GM18873 (cell line): ENCODE results near the gene KCNC3.

Experiments
- ATAC-seq: cut with Tn5 transposase; IDR thresholded peaks from one replicate; pipeline ENCODE4 v1.9.1; 2021; ENCODE audit warnings: mild to moderate bottlenecking, moderate library complexity, moderate number of reproducible peaks; ENCODE audit not compliant: unreplicated experiment, low FRiP score

Gene KCNC3

DNA sequence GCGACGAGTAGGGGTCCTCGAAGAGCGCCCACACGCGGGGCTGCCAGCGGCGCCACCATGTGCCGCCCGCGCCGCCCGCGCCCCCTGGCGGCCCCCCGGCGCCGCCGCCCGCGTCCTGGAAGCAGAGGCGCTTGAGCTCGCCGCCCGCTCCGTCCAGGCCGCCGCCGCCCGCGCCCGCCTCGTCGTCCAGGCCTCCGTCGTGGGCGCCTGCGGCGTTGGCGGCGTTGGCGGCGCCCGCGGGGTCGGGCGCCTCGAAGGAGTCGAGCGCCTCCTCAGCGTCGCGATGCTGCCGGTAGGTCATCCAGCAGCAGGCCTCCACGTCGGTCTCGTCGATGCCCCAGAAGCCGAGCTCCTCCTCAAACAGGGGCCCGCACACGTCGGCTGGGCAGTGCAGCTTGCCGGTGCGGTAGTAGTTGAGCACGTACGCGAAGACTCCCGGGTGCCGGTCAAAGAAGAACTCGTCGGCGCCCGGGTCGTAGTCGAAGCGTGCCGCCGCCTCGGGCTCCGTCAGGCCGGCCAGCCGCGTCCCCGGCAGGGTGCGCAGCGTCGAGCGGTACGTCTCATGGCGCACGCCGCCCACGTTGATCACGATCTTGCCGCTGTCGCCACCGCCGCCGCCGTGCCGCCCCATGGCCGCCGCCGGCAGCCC, 829 bp downstream of the KCNC3 start:
- no peak for ATAC-seq

- ATAC-seq = no peak
These were observed 1.5 kb downstream of the KCNC3 start for GRCh38 chr19:50327461-50328223.

- no peak for ATAC-seq
These were observed 2.2 kb downstream of the KCNC3 start for GRCh38 chr19:50327013-50327412.

- ATAC-seq = no peak
These were observed 3.0 kb downstream of the KCNC3 start for GRCh38 chr19:50326101-50326664.

DNA sequence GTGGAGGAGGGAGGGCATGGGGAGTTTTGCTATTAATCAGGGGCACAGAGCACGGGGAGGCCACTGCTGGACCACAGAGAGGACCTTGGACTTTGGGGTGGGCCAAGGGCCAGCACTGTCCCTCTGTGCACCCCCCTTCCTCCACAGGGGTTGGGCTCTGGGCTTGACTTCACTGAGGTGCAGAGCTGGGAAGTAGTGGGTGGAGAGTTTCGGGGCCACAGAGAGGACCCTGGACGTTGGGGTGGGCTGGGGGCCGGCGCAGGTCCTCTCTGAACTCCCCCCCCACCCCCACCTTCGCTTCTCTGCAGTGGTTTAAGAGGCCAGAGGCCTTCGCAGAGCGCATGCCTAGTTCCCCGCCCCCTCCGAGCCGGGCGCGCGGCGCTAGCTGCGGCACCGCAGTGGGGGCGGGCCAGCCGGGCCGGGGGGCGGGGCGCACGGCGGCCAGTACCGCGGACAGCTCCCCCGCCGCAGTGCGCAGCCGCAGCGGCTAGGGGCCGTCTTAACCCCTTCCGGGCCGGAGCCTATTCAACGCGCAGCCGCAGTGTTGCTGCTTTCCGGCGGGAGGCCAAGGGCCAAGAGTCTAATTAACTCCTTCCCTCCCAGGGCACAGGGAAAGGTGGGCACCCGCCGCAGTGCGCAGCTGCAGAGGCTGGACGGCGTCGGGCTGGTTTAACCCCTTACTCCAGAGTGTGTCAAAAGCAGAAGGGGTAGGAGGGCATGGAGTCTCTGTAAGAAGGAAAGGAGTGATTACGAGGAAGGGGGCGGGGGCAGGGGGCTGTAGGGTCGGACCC, 3.7 kb downstream of the KCNC3 start:
- ATAC-seq = no peak

GRCh38 chr19:50324331-50324730, 4.8 kb downstream of the KCNC3 start:
- ATAC-seq = no peak

DNA sequence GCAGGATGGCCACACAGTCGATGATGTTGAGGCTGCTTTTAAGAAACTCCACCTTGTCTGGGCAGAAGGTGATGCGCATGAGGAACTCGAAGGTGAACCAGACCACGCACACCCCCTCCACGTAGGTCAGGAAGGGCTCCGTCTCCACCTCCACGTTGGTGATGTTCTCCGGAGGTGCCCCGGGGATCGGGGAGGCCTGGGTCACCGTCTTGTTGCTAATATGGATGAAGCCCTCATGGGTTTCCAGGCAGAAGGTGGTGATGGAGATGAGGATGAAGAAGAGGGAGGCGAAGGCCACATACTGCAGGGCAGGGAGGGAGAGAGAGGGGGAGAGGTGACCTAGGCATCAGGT, 5.4 kb downstream of the KCNC3 start:
- ATAC-seq = no peak

DNA sequence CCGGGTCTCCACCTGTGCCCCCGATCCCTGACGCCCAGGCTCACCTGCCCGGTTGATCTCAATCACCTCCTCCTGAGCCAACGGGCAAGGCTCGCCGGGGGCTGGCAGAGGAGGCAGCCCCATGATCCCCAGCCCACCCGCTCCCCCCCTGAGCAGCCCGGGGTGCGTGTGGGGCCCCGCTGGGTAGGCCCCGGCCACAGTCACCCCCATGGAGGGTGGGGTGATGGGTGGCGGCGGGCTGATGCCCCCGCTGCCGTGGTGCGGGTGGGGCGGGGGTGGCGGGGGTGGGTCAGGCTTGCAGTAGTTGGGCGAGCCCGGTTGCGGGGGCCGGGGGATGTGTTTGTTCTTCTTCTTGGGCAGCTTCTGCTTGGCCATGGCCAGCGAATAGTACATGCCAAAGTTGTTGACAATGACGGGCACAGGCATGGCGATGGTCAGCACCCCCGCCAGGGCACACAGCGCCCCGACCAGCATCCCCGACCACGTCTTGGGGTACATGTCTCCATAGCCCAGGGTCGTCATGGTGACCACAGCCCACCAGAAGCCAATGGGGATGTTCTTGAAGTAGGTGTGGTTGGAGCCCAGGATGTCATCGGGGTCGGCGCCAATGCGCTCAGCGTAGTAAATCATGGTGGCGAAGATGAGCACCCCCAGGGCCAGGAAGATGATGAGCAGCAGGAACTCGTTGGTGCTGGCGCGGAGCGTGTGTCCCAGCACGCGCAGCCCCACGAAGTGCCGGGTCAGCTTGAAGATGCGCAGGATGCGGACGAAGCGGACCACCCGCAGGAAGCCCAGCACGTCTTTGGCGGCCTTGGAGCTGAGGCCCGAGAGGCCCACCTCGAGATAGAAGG, 6.0 kb downstream of the KCNC3 start:
- ATAC-seq = no peak

- no peak for ATAC-seq
These were observed 6.9 kb downstream of the KCNC3 start for GRCh38 chr19:50322234-50322633.

DNA sequence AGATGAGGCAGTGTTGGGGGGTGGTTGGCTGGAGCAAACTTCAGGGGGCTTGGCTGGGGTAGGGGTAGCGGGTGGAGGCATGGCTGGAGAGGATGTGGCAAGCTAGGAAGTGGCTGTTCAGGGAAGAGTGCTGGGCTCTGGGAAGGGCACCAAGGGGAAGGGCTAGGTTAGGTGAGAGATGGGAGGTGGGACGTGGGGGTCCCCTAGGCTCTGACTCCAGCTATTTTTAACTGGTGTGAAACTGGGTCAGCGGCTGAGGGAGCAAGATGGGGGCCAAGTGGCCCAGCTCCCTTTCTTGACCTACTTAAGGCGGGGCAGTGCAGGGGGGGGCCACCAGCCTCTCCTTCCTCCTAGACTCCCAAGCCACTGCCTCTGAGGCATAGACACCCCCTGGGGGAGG, 7.3 kb downstream of the KCNC3 start:
- no peak for ATAC-seq

- no peak for ATAC-seq
These were observed 8.6 kb downstream of the KCNC3 start for GRCh38 chr19:50320596-50320995.

DNA sequence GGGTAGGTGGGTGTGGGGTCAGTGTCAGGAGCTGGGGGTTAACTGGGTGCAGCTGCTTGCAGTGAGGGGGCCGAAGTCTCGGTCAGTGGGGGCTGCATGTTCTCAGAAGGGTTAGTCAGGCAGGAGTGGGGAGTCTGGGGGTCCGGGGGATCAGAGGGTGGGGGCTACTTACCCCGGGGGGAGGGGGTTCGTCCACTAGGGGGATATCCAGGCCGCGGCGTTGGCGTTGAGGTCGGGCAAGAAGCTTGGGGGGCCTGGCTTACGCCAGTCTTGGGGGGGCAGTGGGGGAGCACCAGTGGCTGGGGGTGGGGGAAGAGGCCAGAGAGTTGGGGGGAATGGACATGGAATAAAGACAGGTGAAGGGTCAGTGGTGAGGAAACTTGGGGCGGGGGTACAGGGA, 9.1 kb downstream of the KCNC3 start:
- ATAC-seq = no peak

DNA sequence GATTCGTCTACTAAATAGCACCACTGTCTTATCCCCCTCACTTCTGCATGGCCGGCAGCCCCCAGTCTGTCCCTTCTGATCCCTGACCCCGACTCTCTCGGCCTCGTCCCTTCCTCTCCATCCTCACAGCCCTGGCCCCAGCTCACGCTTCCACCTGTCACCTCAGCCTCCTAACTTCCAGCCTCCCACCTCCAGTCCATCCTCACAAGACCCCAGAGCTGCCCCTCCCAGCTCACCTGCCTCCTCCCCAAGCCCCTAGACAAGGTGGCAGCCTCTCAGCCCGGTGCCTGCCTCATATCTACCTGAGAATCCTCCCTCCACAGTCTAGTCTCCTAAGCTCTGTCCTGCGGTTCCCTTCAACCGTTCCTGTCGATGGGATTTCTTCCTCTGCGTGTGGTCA, 10.0 kb downstream of the KCNC3 start:
- ATAC-seq = no peak

GRCh38 chr19:50318438-50318837, 10.7 kb downstream of the KCNC3 start:
- ATAC-seq = no peak

DNA sequence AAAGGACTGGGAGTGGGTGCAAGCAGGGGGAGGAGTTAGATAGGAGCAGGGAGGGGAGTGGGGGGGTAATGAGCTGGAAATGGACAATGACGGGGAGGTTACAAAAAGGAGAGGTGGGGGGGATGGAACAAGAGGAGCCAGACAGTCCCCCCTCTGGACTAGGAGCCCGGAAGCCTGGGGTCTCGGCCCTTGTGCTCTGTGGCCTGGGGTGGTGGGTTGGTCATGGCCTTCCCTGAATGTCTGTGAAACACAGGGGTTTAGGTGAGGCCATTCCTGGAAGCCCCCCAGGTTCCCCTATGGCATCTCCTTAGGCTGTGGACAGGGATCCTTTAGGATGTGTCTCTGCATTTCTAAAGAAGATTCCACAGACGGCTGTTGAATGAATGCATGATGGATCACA, 12.1 kb downstream of the KCNC3 start:
- ATAC-seq = no peak

DNA sequence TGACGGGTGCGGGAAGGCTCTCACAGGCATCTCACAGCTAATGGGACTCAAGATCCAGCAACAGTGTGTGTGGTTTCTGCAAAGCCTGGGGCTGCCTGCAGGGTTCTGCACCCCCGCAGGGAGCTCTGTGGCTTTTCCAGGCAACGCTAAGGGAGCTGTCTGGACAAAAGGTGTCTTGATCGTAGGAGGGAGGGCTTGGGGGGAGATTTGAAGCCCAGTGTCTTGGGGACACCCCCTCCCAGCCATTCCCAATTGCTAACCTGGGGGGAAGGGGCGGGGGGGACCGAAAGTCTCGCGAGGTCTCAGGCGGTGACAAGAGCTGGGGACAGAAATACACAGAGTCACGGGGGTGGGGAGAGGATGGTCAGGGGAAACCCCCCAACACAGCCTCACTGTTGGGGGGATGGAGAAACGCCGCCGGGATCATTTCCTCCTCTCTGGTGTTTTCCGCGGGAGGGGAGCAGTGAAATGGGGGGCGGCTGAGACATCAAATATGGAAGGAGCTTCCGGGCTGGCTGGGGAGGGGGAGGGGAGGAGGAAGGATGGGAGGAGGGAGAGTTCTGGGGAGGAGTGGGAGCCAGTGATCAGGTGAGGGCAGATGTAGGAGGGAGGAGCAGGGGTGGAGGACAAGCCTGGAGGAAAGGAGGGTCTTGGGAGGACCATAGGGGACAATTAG, 13.3 kb downstream of the KCNC3 start:
- no peak for ATAC-seq

GRCh38 chr19:50314724-50315708, 14.2 kb downstream of the KCNC3 start:
- ATAC-seq = no peak

DNA sequence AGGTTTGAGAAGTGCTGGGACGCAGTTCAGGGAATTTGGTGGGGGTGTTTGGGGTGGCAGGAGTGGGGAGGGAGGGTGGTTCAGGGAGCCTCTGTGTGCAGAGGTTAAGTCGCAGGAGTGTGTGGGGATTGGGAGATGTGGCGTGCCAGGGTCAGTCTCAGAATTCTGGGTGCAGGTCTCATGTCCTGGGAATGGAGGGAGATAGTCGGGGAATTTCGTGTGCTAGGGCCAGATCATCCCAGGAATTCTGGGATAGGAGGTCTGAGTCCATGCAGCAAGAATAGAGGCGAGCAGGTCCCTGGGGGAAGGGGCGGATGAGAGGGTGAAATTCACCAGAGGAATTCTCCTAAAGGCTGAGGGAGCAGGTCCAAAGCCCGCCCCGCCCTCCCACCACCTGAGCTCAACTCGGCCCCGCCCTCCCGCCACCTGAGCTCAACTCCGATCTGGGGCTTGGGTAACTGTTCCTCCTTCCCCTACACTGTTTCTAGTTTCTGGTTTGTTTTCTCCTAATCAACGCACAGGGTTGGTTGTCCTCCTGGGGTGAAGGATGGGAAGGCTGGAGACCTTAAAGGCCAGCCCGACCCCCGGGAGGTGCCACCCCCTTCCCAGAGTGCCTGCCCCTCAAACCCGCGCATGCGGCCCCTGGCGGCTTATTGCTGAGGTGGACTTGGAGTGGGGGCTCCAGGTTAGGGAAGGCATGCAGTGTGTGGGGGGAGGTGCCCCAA, 15.2 kb downstream of the KCNC3 start:
- no peak for ATAC-seq
